GM10248 (cell line): ENCODE results near the gene THOC7.
A peak's percentile ranks its signal among the peaks of the same experiment; 100 is the strongest.

Experiments
- CTCF ChIA-PET: fragments of 300-600 bp; sonication (Branson Sonifier 250); formaldehyde crosslinking; extraction: SDS; loops from one replicate; lab custom pipeline; 2021; ENCODE audit warnings: antibody characterized with exemption; lab: Yijun Ruan, JAX
- POLR2A ChIA-PET: fragments of 350-650 bp; sonication (Branson Sonifier 250); formaldehyde crosslinking; extraction: SDS; loops from one replicate; lab custom pipeline; 2020; ENCODE audit warnings: antibody characterized with exemption; lab: Yijun Ruan, JAX
- DNase-seq: peaks from one replicate; pipeline ENCODE4 v3.0.0; 2012; ENCODE audit errors: extremely low spot score
- CTCF ChIP-seq: IDR thresholded peaks from 2 replicates; pipeline ENCODE4 v1.5.1; 2012; ENCODE audit warnings: mild to moderate bottlenecking, low read depth; ENCODE audit errors: extremely low read depth, missing control alignments, control extremely low read depth

Gene THOC7

GRCh38 chr3:63872135-63872924 lies 8.7 kb upstream of the THOC7 start:
- CTCF ChIA-PET, result interaction anchor here (0.7 to 1.5 kb wide), 4 partner anchors 9 to 21 kb away, joined by 3 to 4 read pairs (median 3); partner anchors contain the start of genes ATXN7 and THOC7
- POLR2A ChIA-PET, result no interaction called here
- no peak for TF ChIP-seq CTCF
- DNase-seq, result no peak

GRCh38 chr3:63870615-63871005 lies 7.0 kb upstream of the THOC7 start:
- POLR2A ChIA-PET, result no interaction called here
- no peak for TF ChIP-seq CTCF
- DNase-seq, result no peak
- CTCF ChIA-PET, result interaction anchor here (1.6 to 2.6 kb wide), 5 partner anchors 11 to 68 kb away, joined by 3 to 11 read pairs (median 8); partner anchors contain the start of gene SCAANT1

GRCh38 chr3:63869940-63870614 lies 6.5 kb upstream of the THOC7 start:
- CTCF ChIA-PET, result interaction anchor here (1.2 to 2.6 kb wide), 7 partner anchors 8 to 92 kb away, joined by 3 to 11 read pairs (median 5); partner anchors contain the start of gene SCAANT1
- DNase-seq, result no peak
- no peak for TF ChIP-seq CTCF
- POLR2A ChIA-PET, result no interaction called here

GRCh38 chr3:63867225-63867624 lies 3.6 kb upstream of the THOC7 start:
- POLR2A ChIA-PET, result no interaction called here
- CTCF ChIA-PET, result interaction anchor here (1.3 kb wide), 1 partner anchor 56 kb away, joined by 3 read pairs; no protein-coding TSS in a partner anchor
- no peak for DNase-seq
- TF ChIP-seq CTCF, result no peak

GRCh38 chr3:63864965-63865327 lies 1.3 kb upstream of the THOC7 start:
- DNase-seq, result no peak
- POLR2A ChIA-PET, result no interaction called here
- no peak for TF ChIP-seq CTCF
- CTCF ChIA-PET, result no interaction called here

- CTCF ChIA-PET, result interaction anchor here (1.3 kb wide), 1 partner anchor 9 kb away, joined by 4 read pairs; no protein-coding TSS in a partner anchor
- POLR2A ChIA-PET, result no interaction called here
- peak; percentile 67 for DNase-seq
- TF ChIP-seq CTCF, result no peak
Measured at GRCh38 chr3:63864008-63864964, 681 bp upstream of the THOC7 start.
